ENCODE results near the gene PAK6. TPM values are rescaled to one million over a fixed set of nuclear protein-coding genes. Genes with fewer than 3 reads are reported as not detected.

PAK6 gene
- total RNA-seq (2014; rRNA removed; shearing (Covaris generic)): 7.9 and 9.5 TPM in 2 replicates

DNA sequence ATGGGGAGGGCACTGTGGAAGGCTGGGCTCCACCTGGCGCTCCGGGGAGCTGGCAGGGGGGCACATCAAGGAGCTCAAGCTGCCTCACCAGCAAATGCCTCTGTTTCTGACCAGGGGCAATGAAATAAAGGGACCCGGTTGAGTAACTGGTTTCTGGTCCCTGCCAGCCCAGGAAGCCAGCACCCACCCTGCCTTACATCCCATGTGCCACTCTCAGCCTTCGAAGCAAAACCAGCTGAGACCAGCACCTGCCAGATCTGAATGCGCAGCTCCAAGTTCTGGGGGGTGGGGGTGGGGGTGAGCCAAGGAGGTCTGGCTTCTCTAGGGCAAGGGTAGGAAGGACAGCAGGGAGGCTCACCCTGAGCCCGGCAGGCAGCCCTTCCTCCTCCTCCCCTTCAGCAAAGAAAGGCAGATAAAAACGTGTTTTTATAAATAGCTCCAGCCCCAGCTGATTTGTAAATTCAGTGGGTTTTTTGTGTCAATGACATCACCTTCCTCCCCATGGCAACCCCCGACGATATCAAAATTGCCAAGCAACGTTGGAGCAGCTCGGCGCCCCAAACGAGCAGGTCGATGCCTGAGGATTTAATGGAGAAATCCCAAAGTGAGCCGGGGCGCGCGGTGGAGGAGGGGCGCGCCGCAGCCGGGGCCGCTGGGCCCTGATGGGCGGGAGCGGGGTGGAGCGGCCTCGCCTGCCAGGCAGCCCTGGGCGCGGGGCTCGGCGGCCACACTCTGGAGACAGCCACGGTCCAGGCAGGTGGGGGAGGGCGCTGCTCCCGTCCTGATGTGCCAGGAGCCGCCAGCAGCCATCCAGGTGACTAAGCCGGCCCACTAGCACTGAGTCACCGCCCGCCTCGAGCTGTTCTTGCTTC, at the start of gene PAK6:
PAK6 (plus strand) TSS at position 532 of the 872 bp plus-strand sequence. CDS start 25,723 bp downstream, outside the sequence.
- DNase-seq (ENCODE audit: low read depth): peak; percentile 77

DNA sequence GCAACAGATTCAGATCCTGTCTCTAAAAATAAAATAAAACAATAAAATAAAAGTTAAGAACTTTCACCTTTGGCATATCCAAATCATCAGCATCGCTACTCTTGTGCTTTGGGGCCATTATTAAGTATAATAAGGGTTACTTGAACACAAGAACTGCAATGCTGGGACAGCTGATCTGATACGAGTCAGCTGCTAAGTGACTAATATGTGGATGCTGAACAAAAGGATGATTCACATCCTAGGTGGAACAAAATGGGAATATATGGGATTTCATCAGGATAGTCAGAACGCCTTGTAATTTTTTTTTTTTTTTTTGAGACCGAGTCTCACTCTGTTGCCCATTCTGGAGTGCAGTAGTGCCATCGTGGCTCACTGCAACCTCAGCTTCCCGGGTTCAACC, 48.3 kb upstream of the PAK6 start:
- DNase-seq (ENCODE audit: low read depth): peak; percentile 78

DNA sequence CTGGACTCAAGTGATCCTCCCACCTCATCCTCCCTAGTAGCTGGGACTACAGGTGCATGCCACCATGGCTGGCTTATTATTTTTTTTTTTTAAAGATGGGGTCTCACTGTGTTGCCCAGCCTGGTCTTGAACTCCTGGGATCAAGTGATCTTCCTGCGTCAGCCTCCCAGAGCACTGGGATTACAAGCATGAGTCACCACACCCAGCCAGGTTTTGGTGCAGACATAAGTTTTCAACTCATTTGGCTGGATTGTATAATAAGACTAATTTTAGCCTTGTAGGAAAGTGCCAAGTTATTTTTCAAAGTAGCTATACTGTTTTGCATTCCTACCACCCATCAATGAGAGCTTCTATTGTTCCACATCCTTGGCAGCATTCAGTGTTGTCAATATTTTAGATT, 45.9 kb upstream of the PAK6 start:
- DNase-seq (ENCODE audit: low read depth): peak; percentile 49

DNA sequence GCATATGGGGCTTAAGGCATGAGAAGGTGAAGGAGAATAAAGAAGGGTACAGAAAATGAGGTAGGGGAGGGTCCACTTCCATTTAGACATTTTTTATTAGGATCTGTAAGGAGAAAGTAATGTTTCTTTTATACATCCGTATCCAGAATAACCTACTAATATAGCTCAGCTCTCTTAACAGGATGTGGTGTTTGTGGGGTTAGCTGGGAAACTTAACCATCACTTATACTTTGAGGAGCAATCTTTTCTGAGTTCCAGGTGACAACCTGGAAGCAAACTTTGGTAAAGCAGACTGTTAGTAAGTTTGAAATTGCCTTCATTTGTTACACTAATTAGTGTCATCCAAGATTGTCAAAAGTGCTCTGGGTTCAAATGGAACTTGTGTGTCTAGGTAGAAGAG, 41.4 kb upstream of the PAK6 start:
- no peak for DNase-seq (ENCODE audit: low read depth)

DNA sequence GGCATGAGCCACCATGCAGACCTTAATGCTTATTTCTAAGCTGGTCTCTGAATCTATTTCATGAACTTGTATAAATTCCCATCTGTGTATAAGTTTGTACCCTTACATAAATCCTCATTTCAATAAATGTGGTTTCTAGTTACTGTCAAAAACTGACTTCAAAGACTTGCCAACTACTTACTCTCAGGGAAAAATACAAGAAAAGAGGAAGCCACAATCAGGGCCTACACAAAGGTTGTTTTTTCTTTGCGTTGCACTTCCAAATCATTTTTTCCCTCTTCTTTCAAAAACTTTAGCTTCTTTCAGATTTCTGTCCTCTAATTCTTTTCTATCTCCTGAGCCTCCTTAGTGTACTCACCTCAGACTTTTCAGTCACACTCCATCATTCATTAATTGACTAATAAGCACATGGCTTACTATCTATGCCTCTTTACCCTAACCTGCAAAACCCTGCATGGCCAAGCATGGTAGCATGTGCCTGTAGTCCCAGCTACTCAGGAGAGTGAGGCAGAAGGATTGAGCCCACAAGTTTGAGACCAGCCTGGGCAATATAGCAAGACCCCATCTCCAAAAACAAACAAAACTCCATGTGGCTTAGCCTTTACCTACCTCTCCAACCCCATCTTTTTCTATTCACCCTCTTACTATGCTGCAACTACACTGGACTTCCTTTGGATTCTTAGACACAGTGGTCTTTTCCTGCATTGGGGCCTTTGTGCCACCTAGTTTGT, 40.3 kb upstream of the PAK6 start:
- no peak for DNase-seq (ENCODE audit: low read depth)

DNA sequence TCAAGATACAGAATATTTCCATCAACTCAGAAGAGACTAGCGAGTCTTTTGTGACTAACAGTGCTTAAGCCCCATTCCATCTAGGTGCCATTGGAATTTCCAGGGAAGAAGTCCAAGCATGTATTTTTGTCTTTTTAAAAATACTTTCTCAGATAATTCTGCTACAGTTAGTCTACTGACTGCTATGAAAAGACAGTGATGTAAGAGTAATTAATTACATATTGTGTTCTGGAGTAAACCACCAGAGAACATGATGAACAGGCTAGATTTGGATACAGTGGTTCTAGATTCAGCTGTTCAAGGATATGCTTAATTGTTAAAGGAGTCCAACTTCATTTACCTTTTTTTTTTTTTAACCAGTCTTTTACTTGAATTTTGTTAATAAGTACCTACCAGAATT, 34.8 kb upstream of the PAK6 start:
- no peak for DNase-seq (ENCODE audit: low read depth)

DNA sequence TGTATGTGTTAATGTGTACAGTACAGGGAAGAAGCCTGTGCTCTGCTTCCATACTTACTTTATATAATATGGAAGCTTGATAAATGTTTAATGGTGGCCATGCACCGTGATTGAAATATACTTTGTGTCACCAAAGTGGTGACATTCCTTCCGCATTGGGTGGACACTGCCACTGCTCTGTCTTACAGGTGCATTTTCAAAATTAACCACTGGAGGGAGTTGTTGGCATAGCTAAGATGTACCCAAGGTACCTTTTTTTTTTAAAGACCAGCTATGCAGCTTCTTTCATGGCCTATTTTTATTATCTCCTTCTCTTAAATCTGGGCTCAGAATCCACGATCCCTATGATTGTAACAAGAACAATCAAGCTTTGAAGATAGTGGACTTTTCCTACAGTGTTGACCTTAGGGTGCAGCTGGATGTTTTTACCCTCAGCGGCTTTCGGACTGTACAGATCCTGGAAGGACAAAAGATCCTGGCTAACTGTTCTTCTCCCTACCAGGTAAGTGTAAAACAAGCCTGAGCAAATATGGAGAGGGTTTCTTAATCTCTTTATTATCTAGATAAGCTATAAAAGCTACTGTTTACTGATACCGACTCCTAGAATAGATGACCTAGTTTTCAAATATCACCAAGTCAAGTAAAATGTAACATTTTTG, 21.6 kb upstream of the PAK6 start:
- peak; percentile 74 for DNase-seq (ENCODE audit: low read depth)

DNA sequence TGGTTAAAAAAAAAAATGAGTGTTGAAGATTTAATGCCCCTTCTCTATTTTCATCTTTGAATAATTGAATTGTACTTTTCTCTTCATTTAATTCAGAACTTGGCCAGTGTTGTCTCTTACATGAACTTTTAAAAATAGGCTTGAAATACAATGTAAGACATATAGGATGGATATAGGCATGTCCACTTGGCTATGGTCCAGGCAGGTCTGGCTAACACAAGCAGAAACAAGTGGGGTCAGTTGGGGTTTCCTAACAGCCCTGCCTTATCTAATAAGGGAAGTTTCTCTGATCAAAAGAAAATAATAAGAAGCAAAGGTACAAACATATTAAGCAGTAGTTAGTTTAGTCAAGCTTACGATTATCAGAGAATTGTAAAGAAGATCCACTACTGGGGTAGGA, 19.1 kb upstream of the PAK6 start:
- DNase-seq (ENCODE audit: low read depth): no peak

DNA sequence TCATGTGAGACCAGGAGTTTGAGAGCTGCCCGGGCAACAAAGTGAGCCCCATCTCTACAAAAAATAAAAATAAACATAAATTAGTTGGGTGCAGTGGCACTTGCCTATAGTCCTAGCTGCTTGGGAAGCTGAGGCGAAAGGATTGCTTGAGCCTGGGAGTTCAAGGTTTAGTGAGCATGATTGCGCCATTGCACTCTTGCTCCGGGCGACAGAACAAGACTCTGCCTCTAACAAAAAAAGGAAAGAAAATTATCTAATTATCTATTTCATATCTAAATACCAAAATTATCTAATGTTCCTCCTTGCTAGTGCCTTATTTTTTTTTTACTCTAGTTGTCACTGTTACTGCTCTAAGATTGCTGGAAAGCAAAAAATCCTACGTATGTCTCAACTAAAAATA, 16.7 kb upstream of the PAK6 start:
- DNase-seq (ENCODE audit: low read depth): no peak

DNA sequence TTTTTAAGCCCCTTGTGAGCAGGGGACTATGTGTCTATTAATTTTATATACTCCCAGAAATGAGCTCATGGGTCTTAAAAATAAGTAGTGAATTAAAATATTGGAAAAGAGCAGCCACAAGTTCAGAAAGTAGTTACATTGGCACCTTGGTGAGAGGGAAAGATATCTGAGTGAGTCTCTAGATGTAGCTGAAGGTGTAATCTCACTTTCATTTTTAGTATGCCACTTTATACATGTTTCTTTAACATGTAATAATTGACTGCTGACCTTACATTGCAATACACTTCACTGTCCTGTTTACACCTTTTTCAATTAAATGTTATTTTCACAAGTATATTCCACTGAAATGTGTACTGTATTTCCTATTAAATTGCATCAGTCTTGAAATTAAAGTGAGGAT, 12.1 kb upstream of the PAK6 start:
- DNase-seq (ENCODE audit: low read depth): no peak

DNA sequence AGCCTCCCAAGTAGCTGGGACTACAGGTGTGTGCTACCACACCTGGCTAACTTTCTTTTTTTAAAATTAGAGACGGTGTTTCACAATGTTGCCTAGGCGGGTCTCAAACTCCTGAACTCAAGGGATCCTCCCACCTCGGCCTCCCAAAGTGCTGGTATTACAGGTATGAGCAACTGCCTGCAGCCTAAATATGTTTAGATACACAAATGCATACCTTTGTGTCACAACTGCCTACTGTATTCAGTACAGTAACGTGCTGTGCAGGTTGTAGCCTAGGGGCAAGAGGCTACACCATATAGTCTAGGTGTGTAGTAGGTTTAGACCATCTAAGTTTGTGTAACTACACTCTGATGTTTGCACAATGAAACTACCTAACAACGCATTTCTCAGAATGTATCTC, 9.5 kb upstream of the PAK6 start:
- DNase-seq (ENCODE audit: low read depth): no peak

DNA sequence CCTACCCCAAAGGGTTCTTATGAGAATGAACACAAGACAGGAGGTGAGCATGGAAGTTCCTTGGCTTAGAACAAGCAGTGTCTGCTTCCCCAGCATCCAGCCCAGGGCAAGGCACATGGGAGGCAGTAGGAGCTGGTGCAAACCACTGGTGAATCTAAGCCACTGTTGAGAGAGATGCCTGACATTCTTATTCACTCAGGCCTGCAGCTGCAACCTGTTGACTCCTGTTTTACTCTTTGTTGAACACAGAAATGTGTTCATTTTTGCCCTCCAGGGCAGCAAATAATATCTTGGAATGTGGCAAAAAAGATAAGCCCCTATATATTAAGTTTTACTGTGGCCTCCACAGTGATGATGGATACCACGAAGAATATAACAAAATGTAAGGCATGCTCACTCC, 8.9 kb upstream of the PAK6 start:
- no peak for DNase-seq (ENCODE audit: low read depth)

DNA sequence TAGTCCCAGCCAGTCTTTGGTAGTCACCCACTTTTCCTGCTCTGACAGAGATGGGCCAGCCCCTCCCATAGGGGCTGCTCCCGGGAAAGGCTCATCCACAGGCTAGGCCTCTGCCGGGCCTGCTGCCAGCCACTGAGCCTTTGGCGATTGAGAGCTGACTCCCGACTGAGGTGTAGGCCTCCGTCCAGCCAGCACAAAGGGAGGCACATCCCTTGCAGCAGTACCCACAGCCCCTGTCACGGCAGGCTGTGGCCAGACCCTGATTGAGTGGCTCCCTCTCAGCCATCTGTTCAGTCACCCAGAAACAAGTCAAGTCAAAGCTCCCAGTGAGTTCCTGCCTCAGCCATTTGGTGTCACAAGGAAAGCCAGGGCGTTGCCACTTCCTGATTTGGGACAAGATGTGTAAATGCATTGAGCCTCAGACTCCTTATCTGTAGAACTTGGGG, 6.2 kb upstream of the PAK6 start:
- DNase-seq (ENCODE audit: low read depth): peak; percentile 97

DNA sequence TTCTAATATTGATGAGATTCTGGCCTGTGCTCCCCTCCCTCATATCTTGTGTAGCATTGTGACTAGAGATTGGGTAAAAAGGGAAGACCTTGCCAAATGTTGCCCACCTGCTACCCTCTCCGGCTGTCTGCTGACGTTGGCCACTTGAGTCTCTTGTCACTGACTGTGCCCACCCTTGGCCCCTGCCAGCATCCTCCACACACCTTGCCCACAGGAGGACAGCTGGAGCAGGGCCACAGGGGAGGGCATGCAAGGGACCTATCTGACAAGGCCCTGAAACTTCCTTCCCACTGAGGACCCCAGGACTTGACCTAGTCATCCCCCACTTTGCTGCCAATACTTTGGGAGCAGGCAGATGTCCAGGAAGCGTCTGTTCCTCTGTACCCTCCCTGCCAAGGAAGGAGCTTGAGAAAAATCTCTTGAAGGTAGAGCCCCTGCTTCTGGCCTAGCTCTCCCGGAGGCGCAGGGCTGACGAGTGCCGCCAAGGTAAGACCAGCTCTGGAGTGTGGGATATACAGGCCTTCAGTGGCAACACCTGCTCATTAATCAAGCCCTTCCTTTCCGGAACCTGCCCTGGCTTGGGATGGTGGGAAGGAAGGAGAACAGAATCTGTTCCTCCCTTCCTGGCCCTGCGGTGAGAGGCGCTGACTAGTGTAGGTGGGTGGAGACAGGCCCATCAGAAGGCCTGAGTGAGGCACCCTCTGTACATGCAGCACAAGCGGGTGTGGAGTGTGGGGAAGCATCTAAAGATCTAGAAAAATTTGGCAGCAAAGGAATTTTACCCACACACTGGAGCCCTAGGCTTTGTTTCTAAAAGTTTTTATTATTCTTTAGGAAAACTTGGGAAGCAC, 4.9 kb upstream of the PAK6 start:
- peak; percentile 27 for DNase-seq (ENCODE audit: low read depth)

DNA sequence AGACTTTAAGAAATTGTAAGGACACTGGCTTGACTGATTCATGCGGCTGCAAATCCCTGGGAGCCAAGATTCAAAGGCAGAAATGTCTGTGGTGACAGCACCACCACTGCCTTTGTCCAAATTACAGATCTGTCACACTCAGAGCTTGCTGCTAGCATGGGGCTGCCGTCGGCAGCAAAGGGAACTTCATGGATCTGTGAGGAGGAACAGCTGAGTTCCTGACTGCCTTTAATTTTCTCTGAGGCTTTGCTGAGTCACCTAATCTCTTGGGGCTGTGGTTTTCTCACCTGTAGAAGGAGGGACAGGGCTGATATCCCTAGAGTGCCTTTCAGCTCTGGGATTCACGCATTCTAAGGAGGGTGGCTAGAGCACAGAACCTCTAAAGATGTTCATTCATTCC, 4.1 kb upstream of the PAK6 start:
- DNase-seq (ENCODE audit: low read depth): peak; percentile 53

DNA sequence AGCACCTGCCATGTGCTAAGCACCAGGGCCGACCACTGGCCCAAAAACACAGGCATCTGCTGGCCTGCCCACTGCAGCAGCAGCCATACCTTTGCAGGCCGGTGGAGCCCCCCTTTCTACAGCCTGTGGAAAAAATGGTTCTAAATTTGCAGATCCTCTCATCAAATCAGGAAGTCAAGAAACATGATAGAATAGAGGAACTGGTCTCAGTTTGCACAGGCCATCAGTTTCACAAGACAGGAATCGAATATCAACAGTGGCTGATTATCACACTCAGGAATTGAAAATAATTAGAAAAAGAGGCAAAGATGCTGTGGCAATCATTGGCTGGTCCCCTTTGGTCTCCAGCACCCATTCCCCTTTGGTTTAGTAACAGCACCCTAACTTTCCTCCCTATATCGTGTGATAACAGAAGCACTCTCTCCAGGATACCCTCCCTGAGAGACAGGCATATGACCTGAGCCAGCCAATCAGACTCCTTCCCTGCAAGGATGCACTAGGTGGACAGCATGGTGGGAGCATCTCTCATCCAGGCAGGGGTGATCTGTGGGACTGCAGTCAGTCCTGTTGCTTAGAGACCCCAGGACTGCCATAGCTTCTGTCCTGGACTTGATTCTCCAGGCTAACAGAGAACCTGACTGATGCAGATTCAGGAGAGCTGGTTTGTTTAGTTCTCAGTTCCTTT, 3.5 kb upstream of the PAK6 start:
- no peak for DNase-seq (ENCODE audit: low read depth)

DNA sequence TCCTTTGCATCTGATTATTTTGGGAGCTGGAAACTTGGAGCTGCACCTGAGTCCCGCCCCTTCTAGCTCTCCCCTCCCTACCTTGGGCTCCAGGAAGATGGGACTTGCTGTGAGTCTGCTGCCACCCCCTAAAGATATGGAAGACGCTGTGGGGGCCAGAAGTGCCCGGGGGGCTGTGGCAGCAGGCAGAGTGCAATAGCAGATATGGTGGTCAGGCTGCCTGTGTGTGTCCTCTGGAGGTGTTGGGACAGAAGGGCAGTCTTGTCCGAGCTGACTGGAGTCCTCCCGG, 485 bp downstream of the PAK6 start:
- no peak for DNase-seq (ENCODE audit: low read depth)

DNA sequence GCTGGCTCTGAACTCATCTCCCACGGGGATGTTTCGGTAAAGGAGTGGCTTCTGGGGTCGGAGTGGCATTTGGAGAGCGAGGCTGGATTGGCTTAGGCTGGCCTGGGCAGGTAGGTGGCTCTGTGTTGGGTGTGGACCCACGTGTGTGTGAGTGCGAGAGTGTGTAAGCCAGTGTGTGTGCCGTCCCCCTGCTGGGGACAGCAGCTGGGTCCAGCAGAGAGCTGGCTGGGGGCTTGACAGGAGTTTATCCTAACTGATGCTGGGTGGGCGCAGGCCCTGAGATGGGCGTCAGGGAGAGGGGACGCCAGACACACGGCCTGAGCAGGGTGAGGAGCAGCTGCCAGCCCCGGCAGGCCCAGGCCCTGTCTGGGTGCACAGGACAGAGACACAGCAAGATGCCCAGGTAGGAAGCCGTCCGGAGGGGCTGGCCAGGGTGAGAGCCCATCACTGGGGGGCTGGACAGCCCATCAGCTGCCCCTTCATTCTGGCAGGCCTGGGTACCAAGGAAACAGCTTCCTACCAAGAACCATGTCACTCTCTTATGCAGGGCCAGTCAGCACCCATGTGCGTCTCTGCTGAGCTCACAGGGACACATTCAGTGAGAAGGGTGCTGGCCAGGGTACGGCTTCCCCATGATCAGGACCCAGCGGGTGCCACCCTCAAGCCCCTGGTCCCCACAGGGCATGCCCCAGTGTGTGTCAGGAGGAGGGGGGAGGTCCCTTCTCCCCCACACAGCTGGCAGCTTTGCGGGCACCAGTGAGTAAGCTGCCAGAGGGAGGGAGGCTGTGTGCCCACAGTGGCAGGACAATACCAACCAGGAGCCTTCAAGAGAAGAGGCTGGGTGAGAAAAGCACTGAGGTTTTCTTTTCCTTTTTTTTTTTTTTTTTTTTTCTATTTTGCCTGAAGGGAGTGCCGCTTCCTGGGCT, 1.1 kb downstream of the PAK6 start:
- DNase-seq (ENCODE audit: low read depth): peak; percentile 68

DNA sequence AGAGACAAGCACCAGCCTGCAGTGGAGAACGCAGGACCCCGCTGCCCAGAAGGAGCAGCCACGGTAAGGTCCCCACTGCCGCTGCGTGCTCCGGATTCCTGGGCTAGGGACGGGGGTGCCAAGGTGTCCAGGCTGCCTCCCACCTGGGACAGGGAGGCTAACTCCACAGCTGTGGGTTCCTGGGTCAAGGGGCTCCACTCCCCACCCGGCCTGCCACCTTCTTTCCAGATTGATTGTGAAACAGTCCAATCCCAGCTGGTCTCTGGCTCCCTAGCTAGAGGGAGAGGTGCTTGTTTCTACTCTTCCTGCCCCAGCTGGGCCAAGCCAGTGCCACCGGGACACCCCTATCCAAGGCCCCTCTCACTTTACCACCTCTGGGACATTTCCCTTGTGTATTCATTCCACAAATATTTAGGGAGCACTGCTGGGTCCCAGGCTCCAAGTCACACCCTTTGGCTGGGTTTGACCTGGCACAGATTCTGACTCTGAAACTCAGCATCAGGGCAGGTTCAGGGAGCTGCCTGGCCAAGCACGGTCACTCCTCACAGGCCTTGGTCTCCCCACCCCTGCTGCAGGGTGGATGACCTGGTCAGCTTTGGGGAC, 1.9 kb downstream of the PAK6 start:
- DNase-seq (ENCODE audit: low read depth): peak; percentile 40

Data from RPMI7951 (cell line).